Activated effector memory CD4-positive, alpha-beta T cell treated with Interleukin-2 at 50 U/mL for 16 hours (primary cell): ENCODE data around the gene ADAM23.
A peak's percentile ranks its signal among the peaks of the same experiment; 100 is the strongest.

Experiments
- DNase-seq: peaks from one replicate; pipeline ENCODE4 v3.0.0-alpha.2; 2020

ADAM23 gene

DNA sequence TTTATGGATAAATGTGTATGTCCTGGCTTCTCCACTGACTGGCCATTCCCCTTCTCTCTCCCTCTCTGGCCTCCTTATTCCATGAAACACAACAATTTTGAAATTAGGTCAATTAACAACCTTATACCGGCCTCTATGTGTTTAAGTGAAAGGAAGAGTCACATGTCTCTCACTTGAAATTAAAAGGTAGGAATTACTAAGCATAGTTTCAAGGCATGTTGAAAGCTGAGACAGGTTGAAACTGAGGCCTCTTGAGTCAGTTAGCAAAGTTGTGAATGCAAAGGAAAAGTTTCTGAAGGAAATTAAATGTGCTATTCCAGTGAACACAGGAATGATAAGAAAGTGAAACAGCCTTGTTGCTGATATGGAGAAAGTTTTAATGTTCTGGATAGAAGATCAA, 69.7 kb downstream of the ADAM23 start:
- no peak for DNase-seq

DNA sequence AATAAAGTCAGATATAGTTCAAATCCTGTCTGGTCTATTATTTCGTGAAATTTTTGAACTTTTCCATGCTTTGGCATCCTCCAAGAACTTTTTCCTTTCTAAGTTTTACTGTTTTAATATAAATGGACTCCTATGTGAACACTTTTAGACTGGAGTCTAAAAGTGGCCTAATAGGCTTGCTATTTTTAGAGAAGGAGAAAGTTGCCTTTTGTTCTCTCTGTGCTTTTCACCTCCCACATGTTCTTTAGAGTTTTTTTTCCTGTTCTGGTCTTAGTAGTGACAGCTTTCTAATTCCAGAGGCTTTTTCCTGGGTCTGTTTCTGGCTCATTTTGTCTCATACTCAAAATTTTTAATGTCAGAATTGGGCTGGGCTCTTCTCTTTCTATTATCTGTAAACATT, 72.2 kb downstream of the ADAM23 start:
- DNase-seq, result no peak

GRCh38 chr2:206518997-206519396, 75.7 kb downstream of the ADAM23 start:
- no peak for DNase-seq

GRCh38 chr2:206520450-206520849, 77.1 kb downstream of the ADAM23 start:
- no peak for DNase-seq

DNA sequence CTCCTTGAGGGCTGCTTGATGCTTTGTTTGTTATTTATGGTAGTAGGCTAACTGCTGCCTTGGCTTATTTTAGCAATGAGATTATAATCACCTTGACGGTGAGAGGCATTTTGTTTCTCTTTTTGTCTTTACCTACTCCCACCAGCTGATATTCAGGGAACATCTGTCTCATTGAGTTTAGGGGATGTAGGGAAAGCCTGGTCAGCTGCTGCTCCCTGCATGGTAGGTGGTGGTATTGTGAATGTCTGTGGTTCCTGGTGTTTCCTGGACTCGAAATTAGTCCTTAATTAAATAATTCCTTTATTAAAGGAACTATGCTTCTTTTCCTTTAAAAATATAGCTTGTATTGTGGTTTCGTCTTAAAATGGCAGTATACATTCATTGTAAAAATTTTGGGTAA, 77.8 kb downstream of the ADAM23 start:
- DNase-seq, result no peak

DNA sequence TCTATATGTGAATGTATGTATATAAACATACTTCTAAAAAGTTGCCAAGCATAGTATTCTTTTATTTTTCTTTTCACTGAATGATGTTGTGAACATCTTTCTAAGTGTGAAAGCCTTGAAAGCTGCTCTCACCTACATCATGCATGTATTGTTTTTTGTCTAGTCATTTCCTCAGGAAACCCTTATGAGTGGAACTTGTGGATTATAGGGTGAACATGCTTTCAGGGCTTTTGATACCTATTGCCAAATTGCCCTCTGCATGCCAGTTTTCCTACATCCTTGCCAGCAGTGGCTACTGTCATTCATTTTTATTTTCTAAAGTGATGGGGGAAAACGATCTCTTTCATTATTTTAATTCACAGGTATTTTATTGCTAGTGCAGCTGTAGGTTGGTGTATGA, 78.3 kb downstream of the ADAM23 start:
- no peak for DNase-seq

DNA sequence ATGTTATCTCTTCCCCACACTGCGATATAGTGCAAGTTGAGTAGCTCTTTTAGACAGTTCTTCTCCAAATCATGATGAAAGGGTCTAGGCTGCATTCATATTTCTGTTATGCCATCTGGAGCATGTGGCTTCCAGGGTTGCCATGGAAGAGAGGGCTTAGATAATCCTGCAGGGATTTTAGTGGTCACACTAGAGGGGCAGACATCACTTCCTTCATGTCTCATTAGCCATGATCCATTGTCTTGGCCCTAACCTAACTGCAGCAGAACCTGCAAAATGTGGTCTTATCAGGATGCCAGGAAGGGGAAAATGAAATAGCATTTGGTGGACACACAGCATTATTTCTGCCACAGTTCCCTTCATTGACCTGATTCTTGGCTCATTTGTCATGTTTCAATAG, 83.1 kb downstream of the ADAM23 start:
- no peak for DNase-seq

DNA sequence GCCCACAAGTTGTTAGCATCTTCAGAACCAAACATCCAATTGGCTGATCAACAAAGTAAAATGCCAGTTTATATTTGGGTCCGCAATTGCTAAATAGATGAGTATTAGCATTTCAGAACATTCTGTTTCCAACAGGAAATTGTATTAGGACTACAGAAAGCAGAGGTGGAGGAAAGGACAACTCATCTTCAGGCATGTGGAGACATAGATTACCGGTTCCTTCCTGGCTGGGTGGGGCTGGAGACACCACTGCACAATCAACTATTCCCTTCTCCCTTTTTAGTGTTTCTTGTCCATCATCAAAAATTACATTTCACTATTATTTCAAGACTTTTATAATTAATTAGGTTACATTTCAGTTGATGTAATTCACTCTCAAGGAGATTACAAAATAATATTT, 83.8 kb downstream of the ADAM23 start:
- DNase-seq, result no peak

DNA sequence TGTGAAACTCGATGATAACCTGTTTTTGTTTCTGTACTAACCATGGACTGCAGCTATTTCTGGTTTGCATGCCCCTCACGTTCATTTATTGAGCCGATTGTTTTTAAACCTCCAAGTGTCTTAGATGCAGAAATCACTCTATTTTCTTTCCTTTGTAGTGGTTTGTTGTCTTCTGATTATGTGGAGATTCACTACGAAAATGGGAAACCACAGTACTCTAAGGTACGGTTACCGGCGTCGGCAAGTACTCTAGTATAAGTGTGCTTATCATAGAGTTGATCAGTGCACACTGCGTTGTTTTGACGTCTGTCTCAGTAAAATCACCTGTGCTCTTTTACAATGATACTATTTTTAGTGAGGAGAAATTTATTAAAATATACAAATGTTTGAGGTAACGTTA, 87.4 kb downstream of the ADAM23 start:
- DNase-seq, result peak; percentile 10

- DNase-seq, result no peak
These were observed 88.7 kb downstream of the ADAM23 start for GRCh38 chr2:206531996-206532543.

GRCh38 chr2:206533977-206534376, 90.6 kb downstream of the ADAM23 start:
- DNase-seq, result no peak

DNA sequence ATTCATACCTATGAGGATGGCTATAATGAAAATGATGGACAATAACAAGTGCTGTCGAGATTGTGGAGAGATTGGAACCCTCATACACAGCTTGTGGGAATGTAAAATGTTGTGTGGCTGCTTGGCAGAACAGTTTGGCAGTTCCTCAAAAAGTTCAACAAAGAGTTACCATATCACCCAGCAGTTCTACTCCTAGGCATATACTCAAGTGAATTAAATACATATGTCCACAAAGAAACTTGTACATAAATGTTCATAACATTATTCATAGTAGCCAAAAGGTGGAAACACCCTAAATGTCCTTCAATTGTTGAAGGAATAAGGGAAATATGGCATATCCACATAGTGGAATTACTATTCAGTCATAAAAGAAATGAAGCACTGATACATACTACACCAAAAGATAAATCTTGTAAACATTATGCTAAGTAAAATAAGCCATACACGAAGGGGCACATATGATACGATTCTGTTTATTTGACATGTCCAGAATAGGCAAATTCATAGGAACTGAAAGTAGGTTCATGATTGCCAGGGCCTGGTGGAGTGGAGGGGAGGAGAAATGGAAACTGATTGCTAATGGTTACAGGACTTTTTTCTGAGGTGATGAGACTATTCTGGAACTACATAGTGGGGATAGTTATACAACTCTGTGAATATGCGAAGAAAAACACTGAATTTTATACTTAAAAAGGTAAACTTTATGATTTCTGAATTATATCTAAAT, 92.1 kb downstream of the ADAM23 start:
- DNase-seq, result no peak

- no peak for DNase-seq
These were observed 97.4 kb downstream of the ADAM23 start for GRCh38 chr2:206540757-206541156.

DNA sequence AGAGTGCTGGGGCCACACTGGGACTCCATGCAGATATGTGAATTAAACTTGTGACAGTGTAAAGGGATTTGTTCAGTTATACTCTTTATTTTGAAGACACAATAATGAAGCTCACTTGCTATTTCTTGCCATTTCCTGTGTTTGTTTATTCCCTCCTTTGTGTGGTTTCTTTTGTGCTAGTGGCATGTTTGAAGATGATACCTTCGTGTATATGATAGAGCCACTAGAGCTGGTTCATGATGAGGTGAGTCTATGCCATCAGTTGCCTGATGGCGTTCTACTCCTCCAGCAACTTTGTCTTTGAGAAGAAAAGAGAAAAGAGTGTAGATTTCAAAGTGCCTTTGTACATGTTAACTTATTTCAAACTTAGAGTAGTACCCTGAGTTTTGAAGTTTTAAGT, 99.7 kb downstream of the ADAM23 start:
- DNase-seq, result no peak

- DNase-seq, result no peak
These were observed 105.1 kb downstream of the ADAM23 start for GRCh38 chr2:206548383-206548782.

DNA sequence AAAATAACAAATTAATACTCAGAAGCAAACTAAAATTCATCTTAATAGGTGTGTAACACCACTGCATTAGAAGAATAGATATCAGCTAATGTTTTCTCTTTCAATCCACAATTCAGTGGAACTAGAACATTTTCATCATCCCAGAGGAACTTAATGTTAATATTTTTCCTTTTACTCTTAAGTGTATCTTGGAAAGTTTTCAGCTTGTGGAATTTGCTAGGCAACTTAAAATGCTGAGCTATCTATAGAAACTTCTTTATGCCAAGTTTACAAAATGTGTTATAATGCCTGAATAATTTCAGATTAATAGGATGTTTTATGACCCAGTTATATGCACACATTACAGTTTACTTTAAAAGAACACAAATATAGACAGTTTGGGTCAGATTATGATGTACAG, 112.4 kb downstream of the ADAM23 start:
- DNase-seq, result no peak

GRCh38 chr2:206556357-206556949, 113.1 kb downstream of the ADAM23 start:
- no peak for DNase-seq

DNA sequence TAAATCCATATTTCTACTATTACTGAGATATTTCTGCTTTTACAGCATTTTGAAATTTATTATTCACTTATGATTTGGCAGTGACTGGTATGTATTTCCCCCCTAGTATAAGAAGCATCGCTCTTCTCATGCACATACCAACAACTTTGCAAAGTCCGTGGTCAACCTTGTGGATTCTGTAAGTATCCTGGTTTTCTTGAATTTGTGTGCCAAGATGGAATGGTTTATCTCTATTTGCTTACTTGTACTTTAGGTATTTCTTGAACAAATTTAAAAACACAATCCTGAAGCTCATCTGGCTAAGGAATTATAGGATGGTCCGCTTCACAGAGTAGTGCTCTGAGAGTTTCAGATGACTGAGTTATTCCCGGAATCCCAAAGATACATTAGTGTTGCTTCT, 114.0 kb downstream of the ADAM23 start:
- no peak for DNase-seq

- no peak for DNase-seq
These were observed 115.2 kb downstream of the ADAM23 start for GRCh38 chr2:206558492-206558891.

DNA sequence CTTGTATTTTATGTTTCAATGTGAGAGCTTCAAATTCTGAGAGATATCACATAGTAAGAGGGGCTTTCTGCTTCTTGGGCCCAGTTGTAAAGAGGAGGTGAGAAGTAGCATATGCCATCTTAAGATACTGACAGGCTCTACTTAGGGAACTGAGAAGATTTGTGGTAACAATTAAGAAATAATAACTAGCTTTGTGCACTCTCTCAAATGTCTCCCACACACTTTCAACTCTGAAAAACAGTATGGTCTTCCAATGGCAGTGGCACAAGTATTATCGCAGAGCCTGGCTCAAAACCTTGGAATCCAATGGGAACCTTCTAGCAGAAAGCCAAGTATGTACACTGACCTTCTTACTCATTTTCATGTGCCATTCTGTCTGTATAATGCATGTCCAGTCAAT, 118.6 kb downstream of the ADAM23 start:
- no peak for DNase-seq

DNA sequence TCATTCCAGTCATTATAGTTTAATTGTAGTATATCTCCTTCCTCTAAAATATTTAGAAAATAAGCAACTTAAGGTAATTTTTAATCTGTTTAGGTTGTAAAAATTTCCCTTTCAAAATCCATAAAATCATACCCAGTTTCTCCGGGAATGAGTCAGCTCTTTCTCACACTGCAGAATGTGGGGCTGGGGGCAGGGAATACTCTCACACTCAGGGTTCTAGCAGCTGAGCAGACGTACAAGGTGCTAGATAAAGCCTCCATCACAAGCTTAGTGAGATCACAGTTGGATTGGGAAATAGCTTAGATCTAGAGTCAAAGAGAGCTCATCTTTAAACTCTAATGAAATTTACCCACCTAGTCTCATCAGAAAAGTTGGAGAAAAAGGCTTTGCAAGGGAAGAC, 119.0 kb downstream of the ADAM23 start:
- no peak for DNase-seq

DNA sequence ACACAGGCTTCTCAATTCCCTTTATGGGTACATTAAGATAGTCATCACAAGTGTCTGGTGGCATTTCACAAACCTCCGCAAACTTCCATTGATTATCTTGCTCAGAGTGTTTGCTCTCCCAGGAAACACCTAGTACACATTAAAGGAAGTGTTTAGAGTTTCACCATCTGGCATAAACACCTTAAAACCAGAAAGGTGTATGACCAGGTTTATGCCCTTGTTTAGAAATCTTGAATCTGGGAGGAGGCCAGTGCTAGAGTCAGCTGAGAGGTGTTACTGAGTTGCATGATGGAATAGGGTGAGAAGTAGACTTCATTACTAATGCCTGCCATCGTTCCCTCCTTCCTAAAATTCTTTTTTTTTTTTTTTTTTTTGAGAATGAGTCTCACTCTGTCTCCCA, 120.0 kb downstream of the ADAM23 start:
- no peak for DNase-seq

DNA sequence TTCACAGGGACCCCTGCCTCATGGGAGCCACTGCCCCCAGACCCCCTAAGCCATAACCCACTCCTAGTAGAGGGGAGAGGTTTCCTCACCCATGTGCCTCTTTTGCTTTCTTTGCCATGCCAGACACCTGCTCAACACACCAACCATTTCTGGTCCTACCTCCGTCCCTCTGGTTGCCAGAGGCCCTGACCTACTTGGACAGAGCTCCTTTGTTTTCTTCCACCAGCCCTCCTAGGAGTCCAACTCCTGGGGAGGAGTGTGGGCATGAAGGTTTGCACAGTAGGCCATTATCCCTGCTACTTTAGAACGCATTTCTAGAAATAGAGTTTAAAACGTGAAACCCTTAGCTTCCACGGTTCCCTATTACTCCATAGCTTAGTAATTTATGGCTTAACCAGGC, 122.3 kb downstream of the ADAM23 start:
- DNase-seq, result no peak

DNA sequence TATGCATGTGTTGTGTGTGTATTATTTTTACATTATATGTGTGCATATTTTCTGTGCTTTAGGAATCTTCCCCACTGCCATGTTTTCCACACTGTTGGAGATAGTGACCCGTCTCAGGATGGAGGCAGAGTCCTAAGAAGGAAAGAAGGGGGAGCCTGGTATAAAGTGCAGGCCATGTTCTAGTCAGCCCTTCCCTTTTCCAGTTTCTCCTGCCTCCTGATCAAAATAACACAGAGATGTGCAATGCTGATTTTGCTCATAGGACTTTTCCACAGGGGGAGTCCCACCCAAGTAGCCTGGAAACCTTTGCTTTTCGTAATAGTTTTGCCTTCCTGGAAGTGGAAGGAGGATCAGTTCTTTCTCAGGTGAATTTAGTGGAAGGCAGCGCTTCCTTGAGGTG, 126.1 kb downstream of the ADAM23 start:
- no peak for DNase-seq

DNA sequence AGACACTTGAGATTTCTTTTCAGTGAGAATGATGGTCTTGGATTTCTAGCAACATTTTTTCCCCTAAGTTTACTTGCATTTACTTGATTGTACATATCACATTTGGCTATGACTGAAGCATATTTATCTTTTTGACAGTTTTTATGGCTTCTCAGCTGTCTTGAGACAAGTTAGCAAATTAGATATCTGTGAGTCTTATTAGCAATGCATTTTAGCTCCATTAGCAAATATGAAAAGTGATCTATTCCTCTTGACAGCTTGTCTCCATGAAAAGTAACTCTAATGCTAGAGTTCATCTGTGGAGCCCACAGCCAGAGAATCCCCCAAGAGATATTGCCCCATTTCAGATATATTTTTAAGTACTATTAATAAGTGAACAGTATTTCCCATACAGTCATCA, 126.9 kb downstream of the ADAM23 start:
- DNase-seq, result no peak
